T-helper 17 cell (primary cell): ENCODE measurements around the gene RASSF8. TPM values are rescaled to one million over a fixed set of nuclear protein-coding genes. Genes with fewer than 3 reads are reported as not detected.

Experiments
- ATAC-seq: fragments of 150-1000 bp; cut with Tn5 transposase; 2 replicates; pipeline ENCODE4 v1.10.0; 2021; ENCODE audit warnings: mild to moderate bottlenecking, moderate library complexity
- DNase-seq, 3 donors: peaks; one replicate each; pipeline versions ENCODE4 v3.0.0 to v3.0.0-alpha.2; 2020 to 2021
- H3K9me3 ChIP-seq: one replicate; pipeline ENCODE4 v1.7.0; 2013; ENCODE audit warnings: low read length, mild to moderate bottlenecking; ENCODE audit not compliant: control insufficient read depth, poor library complexity, severe bottlenecking
- H3K27ac Mint-ChIP-seq: one replicate; pipeline ENCODE4 v1.8.0; 2022; ENCODE audit warnings: mild to moderate bottlenecking, moderate library complexity, mixed read lengths
- H3K27me3 Mint-ChIP-seq: one replicate; pipeline ENCODE4 v1.8.0; 2022; ENCODE audit warnings: mixed read lengths
- H3K36me3 Mint-ChIP-seq: one replicate; pipeline ENCODE4 v1.8.0; 2022; ENCODE audit warnings: low read depth, mixed read lengths
- H3K4me1 Mint-ChIP-seq: one replicate; pipeline ENCODE4 v1.8.0; 2022; ENCODE audit warnings: mild to moderate bottlenecking, mixed read lengths
- H3K4me3 Mint-ChIP-seq: one replicate; pipeline ENCODE4 v1.8.0; 2022; ENCODE audit warnings: mild to moderate bottlenecking, moderate library complexity, mixed read lengths
- total RNA-seq, 4 donors: library from RNA in 2 of 4; stranded (reverse) in 2 of 4; gene quantifications; one replicate each; pipeline ENCODE4 v1.2.3 and lab custom pipeline; 2022 to 2026

The RASSF8 gene
- total RNA-seq, 2 donors from 2014 or later: 0.05 TPM; not detected in 1

DNA sequence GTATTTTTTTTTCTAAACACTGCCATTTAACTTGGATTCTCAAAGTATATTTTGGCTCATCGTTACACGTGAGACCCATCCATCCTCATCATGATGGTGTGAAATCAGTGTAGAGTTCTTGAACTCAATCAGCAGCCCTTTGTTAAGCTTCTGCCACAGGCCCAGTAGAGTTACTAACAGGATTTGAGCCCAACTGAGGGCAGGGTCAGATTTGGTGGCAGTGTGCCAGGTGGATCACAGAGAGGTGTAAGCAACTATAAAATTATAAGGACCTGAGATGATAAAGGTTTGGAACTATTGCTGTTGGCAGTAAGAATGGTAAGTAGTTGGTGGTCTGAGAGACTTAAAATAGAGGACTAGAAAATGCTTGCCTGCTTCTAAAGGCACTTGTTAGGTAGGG is 72.8 kb downstream of the RASSF8 start:
- H3K9me3 ChIP-seq: no peaks in the 10 kb centered on the region
- no peak for DNase-seq
- ATAC-seq: no peak
- peaks cover 15% of the 10 kb centered on the region for H3K27me3 Mint-ChIP-seq
- no peaks in the 10 kb centered on the region for H3K36me3 Mint-ChIP-seq
- peaks cover 6% of the 10 kb centered on the region for H3K4me1 Mint-ChIP-seq
- no peak overlapping the region for H3K4me3 Mint-ChIP-seq
- H3K27ac Mint-ChIP-seq: no peak overlapping the region

DNA sequence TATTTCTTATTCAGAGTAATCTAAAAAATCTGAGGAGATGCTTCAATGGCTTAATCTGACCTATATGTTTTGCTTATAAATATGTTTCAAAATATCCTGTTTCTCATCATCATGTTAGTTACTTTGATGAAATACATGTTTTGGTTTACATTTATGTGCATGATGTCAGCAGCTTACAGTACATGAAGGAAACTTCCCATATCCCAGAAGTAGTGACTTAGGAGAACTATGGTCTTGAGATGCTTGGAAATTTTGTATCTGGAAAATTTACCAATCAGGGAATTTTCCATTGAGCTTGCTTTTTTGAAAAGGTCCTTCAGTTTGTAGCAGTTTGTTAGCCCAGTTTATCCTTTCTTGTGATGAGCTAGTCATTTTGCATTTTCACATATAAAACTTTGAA is 73.3 kb downstream of the RASSF8 start:
- Mint-ChIP-seq H3K27ac (no peak overlapping the region), H3K4me1 (peaks cover 6% of the 10 kb centered on the region), H3K36me3 (no peaks in the 10 kb centered on the region), H3K4me3 (no peak overlapping the region), H3K27me3 (peaks cover 15% of the 10 kb centered on the region)
- H3K9me3 ChIP-seq: no peaks in the 10 kb centered on the region
- no peak for ATAC-seq
- DNase-seq: no peak

DNA sequence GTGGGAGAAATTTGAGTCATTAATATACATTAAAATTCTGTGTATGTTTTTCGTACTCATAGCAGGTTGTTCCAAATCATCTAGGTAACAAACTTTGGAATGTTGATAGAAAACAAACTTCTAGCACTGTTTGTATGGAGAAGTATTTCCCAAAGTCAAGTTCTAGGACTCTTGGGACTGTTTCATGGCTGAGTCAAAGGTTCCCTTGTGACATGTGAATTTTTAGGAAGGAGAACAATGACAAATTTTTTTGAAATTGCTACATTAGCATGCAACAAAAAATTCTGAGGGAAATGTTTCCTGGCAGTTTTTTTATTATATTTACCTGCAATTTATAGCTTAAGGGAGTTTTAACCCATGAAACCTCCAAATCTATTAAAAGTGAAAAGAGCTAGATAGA is 73.8 kb downstream of the RASSF8 start:
- DNase-seq (no peak), ATAC-seq (no peak)
- Mint-ChIP-seq H3K36me3 (no peaks in the 10 kb centered on the region), H3K4me1 (peaks cover 6% of the 10 kb centered on the region), H3K27ac (no peak overlapping the region), H3K27me3 (peaks cover 14% of the 10 kb centered on the region), H3K4me3 (no peak overlapping the region)
- no peaks in the 10 kb centered on the region for H3K9me3 ChIP-seq

DNA sequence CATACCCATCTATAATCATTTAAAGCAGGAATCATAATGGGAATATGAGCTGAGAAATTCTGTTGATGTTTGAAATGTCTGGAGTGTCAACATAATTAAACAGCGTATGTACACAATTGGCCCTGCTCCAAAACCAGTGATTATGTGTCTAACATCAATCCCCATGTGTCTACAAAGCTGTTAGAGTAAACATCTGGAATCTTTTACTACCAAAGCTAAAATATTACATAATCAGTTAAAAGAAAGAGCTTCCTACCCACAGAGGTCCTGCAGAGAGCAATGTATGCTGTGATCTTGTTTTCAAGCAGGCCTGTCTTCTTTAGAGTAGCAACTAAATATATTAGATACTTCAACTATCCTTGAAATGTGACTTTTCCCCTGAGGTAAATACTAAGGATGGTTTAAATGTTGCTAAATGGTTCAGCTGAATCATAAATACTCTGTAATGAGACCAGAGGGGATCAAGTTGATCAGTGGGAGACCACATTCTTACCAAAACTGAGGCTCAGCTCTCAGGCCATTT is 74.3 kb downstream of the RASSF8 start:
- H3K9me3 ChIP-seq: no peaks in the 10 kb centered on the region
- no peak for DNase-seq
- no peaks in the 10 kb centered on the region for H3K36me3 Mint-ChIP-seq
- H3K27ac Mint-ChIP-seq: no peak overlapping the region
- no peak for ATAC-seq
- peaks cover 3% of the 10 kb centered on the region for H3K4me1 Mint-ChIP-seq
- peaks cover 9% of the 10 kb centered on the region for H3K27me3 Mint-ChIP-seq
- H3K4me3 Mint-ChIP-seq: no peak overlapping the region

DNA sequence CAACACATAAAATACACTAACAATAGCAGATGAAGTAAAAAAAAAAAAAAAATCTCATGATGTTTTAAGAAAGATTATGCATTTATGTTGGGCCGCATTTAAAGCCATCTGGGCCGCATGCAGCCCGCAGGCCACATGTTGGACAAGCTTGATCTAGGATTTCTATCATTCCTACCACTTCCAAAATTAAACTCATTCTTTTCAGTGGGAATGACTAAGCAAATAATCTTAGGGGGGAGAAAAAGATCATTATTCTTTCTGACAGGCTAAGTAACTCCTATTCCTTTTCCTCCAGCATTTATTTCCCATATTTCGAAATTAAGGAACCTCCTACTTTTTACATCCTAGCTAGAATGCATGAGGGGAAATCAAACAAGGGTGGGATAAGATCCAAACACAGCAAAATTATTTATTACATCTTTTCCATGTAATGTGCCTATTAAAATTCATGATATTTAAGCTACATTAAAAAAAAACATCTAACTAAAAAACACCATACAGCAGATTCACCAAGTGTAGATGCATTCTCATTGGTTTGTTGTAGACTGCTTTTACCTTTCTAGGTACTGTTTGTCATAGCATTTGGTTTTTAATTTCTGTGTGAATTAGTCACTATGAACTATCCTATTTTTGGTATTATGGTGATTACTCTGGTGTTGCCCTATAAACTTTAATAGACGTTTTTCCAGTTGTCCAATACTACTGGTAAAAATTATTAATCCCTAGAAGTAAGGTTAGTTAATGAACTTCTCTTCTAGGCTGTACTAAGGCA is 76.1 kb downstream of the RASSF8 start:
- Mint-ChIP-seq H3K27me3 (peaks cover 7% of the 10 kb centered on the region), H3K4me1 (peaks cover 3% of the 10 kb centered on the region), H3K36me3 (no peaks in the 10 kb centered on the region), H3K27ac (no peak overlapping the region), H3K4me3 (no peak overlapping the region)
- no peak for DNase-seq
- no peaks in the 10 kb centered on the region for H3K9me3 ChIP-seq
- ATAC-seq: no peak

DNA sequence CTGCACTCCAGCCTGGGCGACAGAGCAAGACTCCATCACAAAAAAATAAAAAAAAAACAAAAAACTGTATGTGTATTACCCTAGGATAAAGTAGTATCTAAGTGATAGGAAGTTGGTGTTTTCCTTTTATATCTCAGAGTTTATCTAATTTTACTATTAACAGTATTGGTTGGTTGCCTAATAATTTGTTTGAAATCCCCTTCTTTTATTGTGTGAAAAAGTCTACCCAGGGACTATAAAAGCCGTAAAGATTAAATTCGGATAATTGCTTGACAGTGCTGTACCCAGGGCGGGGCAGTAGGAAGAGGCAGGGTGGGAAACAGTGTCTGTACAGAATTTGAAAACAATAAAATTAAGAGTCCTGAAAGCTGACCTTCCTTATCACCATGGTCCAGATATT is 78.4 kb downstream of the RASSF8 start:
- Mint-ChIP-seq H3K4me3 (no peak overlapping the region), H3K4me1 (peaks cover 3% of the 10 kb centered on the region), H3K27ac (no peak overlapping the region), H3K36me3 (no peaks in the 10 kb centered on the region), H3K27me3 (peaks cover 7% of the 10 kb centered on the region)
- DNase-seq (no peak), ATAC-seq (no peak)
- H3K9me3 ChIP-seq: no peaks in the 10 kb centered on the region

DNA sequence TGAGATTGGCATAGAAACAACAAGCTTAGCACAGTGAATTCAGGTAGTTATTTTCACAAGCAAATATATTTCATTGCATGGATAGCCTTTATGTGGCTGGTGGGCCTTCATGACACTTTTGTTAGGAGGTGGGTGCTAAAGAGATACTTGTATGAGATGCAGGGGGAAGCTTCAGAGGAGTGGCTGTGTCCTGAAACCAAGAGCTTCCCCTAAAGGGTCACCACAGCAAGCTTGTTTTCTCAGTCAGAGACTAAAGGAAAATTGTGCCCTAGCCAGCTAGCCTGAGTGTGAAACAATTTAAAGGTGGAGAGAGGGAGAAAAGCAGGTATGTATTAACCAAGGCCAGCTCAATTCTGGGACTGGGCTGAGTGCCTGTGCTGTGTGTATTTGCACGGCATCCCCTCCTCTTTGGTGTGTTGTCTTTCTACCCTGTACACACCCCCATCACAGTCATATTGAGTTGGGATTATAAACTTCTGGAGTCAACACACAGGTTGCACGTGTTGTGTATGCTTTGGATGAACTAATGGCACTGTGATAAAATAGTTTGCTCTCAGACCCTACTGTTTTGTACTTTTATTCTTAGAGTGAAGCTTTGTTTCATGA is 79.2 kb downstream of the RASSF8 start:
- no peak for ATAC-seq
- Mint-ChIP-seq H3K4me1 (peaks cover 3% of the 10 kb centered on the region), H3K27me3 (peaks cover 7% of the 10 kb centered on the region), H3K36me3 (no peaks in the 10 kb centered on the region), H3K27ac (no peak overlapping the region), H3K4me3 (no peak overlapping the region)
- no peak for DNase-seq
- no peaks in the 10 kb centered on the region for H3K9me3 ChIP-seq

DNA sequence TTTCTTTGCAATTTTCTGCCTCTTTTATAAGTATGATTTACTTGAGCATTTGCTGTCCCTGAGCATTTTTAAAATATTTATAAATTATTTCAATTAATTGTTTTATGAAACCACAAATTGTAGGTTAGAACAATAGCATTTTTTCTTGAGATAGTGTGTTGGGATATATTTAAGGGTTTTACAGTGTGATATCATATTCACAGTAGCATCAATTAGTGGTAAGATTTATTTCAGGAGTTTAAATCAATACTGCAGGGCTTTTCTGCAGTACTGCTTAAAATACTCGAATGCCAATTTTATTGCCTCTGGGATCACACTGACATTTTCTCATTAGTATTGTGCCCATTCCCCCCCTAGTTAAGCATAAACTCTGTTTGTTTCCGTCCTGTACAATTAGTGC is 84.2 kb downstream of the RASSF8 start:
- no peak for DNase-seq
- no peak for ATAC-seq
- Mint-ChIP-seq H3K4me3 (no peak overlapping the region), H3K27me3 (peaks cover 25% of the 10 kb centered on the region), H3K36me3 (no peaks in the 10 kb centered on the region), H3K27ac (no peak overlapping the region), H3K4me1 (no peaks in the 10 kb centered on the region)
- no peaks in the 10 kb centered on the region for H3K9me3 ChIP-seq

DNA sequence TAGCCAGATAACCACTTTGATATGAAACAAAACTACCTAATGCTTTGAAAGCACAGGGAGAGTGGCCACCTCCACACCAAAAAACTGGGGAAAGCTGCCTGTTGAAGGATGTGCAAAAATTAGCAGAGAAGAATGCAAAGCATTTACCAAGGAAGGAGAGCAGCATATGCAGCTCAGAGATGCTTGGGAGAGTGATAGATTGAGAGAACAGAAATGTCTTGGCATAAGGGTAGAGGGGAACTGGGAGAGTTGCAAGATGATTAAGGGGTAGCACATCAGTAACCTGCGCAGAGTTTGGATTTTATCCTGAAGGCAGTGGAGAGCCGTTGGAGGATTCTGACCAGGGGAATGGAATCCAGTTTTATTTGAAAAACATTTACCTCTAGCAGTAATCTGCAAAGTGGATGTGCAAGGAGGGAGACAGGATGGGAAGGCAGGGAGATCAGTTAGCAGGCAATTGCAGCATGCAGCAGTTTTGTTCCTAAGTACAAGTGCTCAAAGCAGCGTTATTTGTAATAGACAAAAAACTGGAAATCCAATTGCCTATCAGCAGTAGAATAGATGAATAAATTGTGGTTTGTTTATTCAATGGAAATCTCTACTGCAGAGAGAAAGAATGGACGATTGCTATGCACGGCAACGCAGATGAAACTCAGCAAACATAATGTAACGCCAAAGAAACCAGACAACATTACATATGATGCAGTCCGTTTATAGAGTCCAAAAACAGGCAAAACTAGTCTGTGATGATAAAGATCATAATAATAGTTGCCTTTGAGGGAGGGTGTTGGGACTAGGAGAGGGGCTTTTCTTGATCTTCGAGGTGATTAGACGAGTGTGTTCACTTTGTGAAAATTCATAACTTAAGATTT is 84.9 kb downstream of the RASSF8 start:
- Mint-ChIP-seq H3K36me3 (no peaks in the 10 kb centered on the region), H3K27me3 (peaks cover 28% of the 10 kb centered on the region), H3K27ac (no peak overlapping the region), H3K4me1 (no peaks in the 10 kb centered on the region), H3K4me3 (no peak overlapping the region)
- DNase-seq: no peak
- ATAC-seq: no peak
- no peaks in the 10 kb centered on the region for H3K9me3 ChIP-seq

DNA sequence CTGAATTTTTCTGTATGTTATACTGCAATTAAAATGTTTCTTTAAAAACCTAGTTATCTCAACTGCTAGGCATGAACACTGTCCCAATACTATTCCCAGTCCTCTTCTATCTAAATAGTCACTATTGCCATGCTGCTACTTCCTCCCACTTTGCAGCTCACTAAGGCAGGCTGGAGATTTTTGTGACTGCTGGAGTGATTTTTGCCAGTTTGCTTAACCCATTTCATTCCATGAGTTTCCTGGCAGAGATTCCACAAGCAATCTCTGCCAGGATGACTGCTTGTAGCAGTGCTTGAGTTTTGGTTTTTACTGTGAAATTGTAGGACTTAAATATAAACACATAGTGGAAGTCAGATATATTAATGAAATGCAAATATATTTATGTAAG is 85.5 kb downstream of the RASSF8 start:
- Mint-ChIP-seq H3K27ac (no peak overlapping the region), H3K4me3 (no peak overlapping the region), H3K36me3 (no peaks in the 10 kb centered on the region), H3K4me1 (no peaks in the 10 kb centered on the region), H3K27me3 (peaks cover 27% of the 10 kb centered on the region)
- DNase-seq (no peak), ATAC-seq (no peak)
- no peaks in the 10 kb centered on the region for H3K9me3 ChIP-seq

DNA sequence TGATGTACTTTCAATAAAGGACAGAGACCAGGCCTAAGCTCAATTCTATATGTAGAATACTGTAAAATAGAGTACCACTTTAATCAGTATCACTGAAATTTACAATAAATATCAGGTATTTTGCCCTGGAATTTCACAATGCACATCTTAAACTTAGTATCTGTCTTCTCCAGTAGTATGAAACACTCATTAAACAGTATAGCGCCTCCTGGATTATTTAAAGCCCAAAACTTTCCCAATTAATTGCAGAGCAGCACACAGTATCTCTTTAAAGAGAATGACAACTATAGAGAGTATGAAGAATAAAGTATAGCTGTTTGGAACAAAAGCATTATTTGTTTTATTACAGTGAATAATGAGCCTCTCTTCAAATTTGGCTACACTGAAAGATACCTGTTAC is 86.1 kb downstream of the RASSF8 start:
- H3K36me3 Mint-ChIP-seq: no peaks in the 10 kb centered on the region
- no peak overlapping the region for H3K4me3 Mint-ChIP-seq
- H3K27ac Mint-ChIP-seq: no peak overlapping the region
- H3K4me1 Mint-ChIP-seq: no peaks in the 10 kb centered on the region
- ATAC-seq (no peak), DNase-seq (no peak)
- H3K9me3 ChIP-seq: no peaks in the 10 kb centered on the region
- peaks cover 22% of the 10 kb centered on the region for H3K27me3 Mint-ChIP-seq

DNA sequence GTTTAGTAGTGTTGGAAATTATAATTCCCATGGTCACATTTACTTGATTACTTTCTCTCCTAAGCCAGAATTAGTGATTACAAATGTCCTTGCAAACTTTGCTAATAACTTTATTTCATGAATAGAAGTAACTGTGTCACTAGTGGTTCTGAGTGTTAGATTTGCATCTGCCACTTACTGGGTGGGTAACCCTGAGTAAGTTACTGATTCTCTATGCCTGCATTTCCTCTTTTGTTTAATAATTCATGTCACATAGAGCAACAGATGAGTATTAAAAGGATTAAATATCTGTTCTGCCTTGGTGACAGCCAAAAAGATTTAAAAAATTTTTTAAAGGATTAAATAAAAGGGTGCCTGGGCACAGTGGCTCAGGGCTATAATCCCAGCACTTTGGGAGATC is 87.7 kb downstream of the RASSF8 start:
- H3K4me3 Mint-ChIP-seq: no peak overlapping the region
- H3K9me3 ChIP-seq: no peaks in the 10 kb centered on the region
- H3K36me3 Mint-ChIP-seq: no peaks in the 10 kb centered on the region
- DNase-seq: no peak
- H3K27me3 Mint-ChIP-seq: peaks cover 22% of the 10 kb centered on the region
- ATAC-seq: no peak
- H3K4me1 Mint-ChIP-seq: no peaks in the 10 kb centered on the region
- H3K27ac Mint-ChIP-seq: no peak overlapping the region

DNA sequence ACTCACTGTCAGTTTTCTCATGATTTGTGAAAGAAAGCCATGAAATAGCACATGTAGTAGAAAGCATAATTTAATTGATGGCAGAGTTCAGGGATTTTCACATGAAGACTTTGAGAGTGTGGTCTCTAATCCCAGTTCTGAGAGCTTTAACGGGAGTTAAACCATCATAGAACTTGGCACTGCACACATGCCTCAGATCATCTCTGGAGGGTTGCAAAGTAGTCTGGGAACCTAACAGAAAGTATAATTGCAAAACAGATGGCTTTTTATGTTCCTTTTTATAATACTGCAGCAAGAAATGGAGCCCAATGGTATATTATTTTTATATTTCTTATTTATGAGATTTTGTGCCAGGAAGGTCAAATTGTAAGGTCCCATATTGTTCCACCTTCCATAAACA is 88.4 kb downstream of the RASSF8 start:
- Mint-ChIP-seq H3K4me1 (no peaks in the 10 kb centered on the region), H3K27me3 (peaks cover 22% of the 10 kb centered on the region), H3K36me3 (no peaks in the 10 kb centered on the region), H3K4me3 (no peak overlapping the region), H3K27ac (no peak overlapping the region)
- no peaks in the 10 kb centered on the region for H3K9me3 ChIP-seq
- DNase-seq (no peak), ATAC-seq (no peak)
